Measurements from ENCODE around the gene ZNF689.

The ZNF689 gene

DNA sequence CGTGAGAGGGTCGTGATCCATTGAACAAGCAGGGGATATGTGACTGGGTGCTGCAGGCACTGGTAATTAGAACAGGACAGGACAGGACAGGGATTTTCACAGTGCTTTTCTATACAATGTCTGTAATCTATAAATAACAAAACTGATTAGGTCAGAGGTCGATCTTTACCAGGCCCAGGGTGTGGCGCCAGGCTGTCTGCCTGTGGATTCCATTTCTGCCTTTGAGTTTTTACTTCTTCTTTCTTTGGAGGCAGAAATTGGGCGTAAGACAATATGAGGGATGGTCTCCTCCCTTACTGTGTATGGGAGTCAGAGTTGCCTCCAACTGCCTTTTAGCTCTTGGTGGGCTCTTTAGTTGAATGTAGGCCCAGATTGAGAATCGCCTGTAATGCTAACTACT, 50.5 kb downstream of the ZNF689 start:
- no peak for DNase-seq

DNA sequence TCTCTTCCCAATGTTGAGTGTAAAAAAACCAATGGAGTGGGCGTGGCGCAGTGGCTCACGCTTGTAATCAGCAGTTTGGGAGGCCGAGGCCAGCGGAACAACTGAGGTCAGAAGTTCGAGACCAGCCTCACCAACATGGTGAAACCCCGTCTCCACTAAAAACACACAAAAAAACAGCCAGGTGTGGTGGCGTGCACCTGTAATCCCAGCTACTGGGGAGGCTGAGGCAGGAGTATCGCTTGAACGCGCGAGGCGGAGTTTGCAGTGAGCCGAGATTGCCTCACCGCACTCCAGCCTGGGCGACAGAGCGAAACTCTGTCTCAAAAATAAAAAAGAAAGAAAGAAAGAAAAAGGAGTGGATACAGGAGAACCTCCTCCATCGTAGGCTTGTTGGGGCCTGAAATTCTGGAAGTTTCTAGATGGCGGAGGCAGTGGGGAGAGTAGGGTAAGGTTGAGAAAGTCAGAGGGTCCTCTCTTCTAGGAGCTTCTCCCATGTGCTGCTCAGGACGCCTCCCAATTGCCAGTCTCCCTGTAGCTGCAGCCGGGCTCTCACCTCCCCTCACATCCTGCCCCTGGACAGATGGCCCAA, 51.3 kb downstream of the ZNF689 start:
- no peak for DNase-seq

DNA sequence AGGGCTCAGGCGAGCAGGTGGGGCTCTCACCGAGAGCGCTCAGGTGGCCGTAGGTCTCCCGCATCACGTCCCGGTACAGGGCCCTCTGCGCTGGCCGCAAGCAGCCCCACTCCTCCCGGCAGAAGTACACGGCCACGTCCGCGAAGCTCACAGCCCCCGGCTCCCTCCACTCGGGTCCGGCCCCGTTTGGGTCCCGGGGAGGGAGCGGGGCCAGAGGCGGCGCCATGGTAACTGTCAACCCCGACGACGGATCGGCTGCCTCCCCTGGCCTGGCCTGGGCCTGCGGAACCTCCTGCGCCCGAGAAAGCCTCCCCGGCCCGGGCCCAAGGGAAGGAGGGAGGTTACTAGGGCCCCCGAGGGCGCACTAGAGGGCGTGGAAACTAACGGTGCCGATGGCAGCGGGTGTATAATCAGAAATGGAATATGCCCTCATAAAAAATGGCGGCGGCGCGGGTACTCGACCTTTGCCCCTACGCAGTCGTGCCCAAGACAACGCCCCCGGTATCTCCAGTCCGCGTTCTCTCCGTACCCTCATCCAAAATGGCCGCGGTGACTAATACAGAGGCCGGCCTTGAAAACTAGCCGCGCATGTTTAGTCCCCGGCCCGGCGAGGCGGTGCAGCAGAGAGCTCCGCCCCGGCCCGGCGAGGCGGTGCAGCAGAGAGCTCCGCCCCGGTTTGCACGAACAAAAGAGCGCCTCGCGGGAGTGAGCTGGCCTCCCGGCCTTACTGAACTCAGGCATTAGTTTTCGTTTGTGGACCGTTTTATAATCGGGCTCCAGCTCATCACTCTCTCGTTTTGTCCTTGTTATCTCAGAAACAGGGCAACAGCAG, 52.0 kb downstream of the ZNF689 start, which contains the start of gene ZNF764:
Gene ZNF764 (minus strand): TSS at position 418 of the 832 bp plus-strand sequence. CDS start 192 bp downstream, at position 226.
- DNase-seq, result peak; percentile 97

DNA sequence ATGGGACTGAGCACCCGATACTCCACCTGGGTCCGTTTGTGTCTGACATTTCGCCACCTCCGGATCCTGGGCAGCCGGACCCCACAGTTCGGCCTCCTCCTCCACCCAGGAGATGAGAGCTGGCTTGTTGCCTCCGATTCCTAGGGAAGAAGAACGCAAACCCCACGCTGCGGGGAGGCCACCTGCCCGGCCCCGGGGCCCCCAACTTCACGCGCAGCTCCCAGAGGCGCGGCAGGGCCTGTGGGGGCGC, 52.6 kb downstream of the ZNF689 start:
- DNase-seq, result no peak

DNA sequence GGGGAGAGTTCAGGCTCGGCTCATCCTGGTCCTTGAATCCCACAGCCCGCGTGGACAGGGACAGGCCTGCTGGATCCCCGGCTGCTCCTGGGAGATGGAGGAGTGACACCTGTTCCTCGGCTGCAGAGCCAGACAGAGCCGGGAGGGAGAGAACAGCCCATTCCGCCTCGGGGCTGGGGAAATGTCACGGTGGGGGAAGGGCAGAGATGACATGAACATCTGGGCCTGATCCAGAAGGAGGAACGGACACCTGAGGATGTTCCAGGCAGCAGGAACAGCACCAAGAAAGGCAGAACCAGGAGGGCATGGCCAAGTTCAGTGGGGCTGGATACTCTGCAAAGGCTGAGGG, 54.1 kb downstream of the ZNF689 start:
- DNase-seq, result no peak

DNA sequence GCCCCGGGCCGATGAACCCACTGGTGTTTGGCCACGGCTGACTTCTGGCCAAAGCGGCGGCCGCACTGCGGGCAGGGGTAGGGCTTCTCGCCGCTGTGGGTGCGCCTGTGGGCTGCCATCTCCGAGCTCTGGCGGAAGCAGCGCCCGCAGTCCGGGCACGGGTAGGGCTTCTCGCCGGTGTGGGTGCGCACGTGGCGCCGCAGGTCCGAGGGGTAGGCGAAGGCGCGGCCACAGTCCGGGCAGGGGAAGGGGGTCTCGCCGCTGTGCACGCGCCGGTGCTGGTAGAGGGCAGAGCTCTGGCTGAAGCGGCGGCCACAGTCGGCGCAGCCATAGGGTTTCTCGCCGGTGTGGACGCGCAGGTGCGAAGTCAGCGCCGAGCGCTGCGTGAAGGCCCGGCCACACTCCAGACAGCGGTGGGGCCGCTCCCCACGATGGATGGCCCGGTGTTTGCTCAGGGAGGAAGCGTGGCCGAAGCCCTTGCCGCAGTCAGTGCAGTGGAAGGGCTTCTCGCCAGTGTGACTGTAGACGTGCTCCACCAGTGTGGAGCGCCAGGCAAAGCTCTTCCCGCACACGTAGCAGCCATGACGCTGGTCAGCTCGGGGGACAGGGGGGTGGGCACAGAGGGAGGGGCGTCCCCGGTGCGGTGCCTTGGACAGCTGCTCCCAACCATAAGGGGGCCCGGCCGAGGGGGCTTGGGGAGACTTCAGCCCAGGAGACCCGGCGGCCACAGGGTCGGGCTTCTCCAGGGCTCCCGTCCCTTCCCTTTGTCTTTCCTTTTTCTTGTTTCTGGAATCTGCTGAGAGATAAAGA, 54.7 kb downstream of the ZNF689 start:
- no peak for DNase-seq

DNA sequence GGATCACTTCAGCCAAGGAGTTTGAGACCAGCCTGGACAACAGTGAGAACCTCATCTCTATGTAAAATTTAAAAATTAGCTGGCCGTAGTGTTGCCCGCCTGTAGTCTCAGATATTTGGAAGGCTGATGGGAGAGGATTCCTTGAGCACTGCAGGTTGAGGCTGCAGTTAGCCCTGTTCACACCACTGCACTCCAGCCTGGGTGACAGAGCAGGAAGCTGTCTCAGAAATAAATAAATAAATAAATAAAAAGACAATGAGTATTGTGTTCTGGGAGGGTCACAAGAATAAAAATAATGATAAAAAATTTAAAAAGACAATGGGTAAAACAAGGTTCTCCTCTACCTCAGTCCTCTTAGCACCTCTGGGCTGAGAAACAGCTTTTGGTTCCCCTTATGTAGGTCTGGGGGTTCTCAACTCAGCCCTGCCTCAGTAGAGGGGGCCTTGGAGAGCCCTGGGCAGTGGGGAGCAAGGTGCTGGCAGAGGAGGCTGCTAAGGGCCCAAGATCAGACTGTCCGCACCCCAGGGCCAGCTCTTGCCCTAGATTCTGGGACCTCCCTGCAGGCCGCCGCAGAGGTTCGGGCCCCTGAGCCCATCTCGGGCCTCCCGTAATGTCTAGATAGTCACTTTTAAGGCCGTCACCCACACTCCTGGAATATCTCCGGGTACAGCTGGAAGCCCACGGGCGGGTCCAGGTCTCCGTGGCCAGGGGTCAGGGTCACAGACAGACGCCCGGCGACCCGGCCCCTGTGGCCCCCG, 55.5 kb downstream of the ZNF689 start:
- no peak for DNase-seq

DNA sequence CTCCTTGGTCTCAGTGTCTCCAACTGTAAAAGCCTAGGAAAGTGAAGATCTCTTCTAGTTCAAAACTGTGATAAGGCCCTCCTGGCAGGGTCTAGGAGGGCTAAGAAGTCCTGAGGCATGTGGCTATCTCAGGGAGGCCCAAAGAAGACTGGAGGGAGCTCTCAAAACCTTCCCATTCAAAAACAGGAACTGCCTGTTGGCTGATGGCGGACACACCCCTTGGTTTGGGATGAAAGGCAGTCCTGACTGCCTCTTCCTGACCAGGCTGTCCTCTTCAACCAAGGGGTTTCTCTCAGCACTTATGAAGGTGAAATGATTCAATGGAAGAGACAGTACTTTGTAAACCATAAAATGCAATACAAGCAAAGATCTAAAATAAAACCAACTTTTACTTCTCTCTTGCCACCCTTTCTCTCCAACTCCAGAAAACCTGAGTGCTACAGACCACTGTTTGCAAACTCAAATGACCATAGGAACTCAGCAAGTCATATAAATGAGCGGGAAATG, 56.7 kb downstream of the ZNF689 start:
- DNase-seq, result no peak

DNA sequence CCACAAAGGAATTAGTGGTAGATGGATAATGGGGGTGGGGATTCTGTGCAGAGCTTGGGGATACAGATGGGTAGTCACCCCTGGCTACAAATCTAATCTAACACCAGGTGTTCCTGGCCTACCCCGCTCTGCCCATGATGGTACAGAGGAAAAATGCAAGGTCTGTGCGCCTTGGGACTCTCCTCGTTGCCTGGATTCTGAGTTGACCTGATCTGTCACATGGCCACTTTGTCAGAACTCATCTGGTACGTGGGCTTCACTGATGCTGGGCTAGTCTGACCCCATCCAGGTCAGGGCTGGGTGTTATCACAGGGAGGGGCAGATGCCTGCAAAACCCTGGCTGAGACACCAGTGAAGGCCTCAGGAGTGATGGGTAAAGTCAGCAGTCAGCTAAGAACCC, 57.2 kb downstream of the ZNF689 start:
- no peak for DNase-seq
